Sigmoid colon (tissue), 7 donors: ENCODE results near the gene RNF8. TPM values are rescaled to one million over a fixed set of nuclear protein-coding genes. Genes with fewer than 3 reads are reported as not detected.

ENCODE experiments used
- DNase-seq: peaks from one replicate; pipeline ENCODE4 v3.0.0-alpha.2; 2019
- H3K27ac ChIP-seq, 4 donors: fragments of 200-600 bp; sonication (generic); one replicate each; pipeline ENCODE4 v1.5.1; 2016 to 2019; ENCODE audit warnings: mild to moderate bottlenecking in 1 of 4
- H3K27me3 ChIP-seq, 3 donors: fragments of 200-600 bp; sonication (generic); one replicate each; pipeline ENCODE4 v1.5.1; 2019; ENCODE audit warnings: mild to moderate bottlenecking in 1 of 3
- H3K36me3 ChIP-seq, 4 donors: fragments of 200-600 bp; sonication (generic); one replicate each; pipeline ENCODE4 v1.5.1; 2016 to 2019
- H3K4me1 ChIP-seq, 4 donors: fragments of 200-600 bp; sonication (generic); one replicate each; pipeline ENCODE4 v1.5.1; 2017 to 2019
- H3K4me3 ChIP-seq, 4 donors: fragments of 200-600 bp; sonication (generic); one replicate each; pipeline ENCODE4 v1.5.1; 2017 to 2019; ENCODE audit warnings: mild to moderate bottlenecking in 2 of 4, moderate library complexity in 1 of 4
- H3K9me3 ChIP-seq, 4 donors: fragments of 200-600 bp in 3 of 4; sonication (generic) in 3 of 4; one replicate each; pipeline versions ENCODE4 v1.5.1 to v1.6.1; 2013 to 2019
- EP300 ChIP-seq, 4 donors: sonication (generic); formaldehyde crosslinking; IDR thresholded peaks; one replicate each; pipeline ENCODE4 v1.6.1; 2017; ENCODE audit warnings: antibody characterized with exemption in 4 of 4
- POLR2A ChIP-seq, 2 donors: fragments of 450-650 bp; IDR thresholded peaks; one replicate each; pipeline ENCODE4 v1.6.1; 2016; ENCODE audit warnings: antibody characterized with exemption in 2 of 2, mild to moderate bottlenecking in 2 of 2, moderate library complexity in 2 of 2
- POLR2AphosphoS5 ChIP-seq, 4 donors: sonication (generic); formaldehyde crosslinking; IDR thresholded peaks; one replicate each; pipeline ENCODE4 v1.6.1; 2017; ENCODE audit warnings: antibody characterized with exemption in 4 of 4
- WGBS, 2 donors: extraction: QIAGEN DNeasy Blood & Tissue Kit; methylation state at CpG; one replicate each; pipeline ENCODE4 v1.1.7; 2013; 5-methylcytosine and 5-hydroxymethylcytosine counted together
- intact Hi-C: fragments of 100-400 bp; cut with DNase I; formaldehyde crosslinking; loops from one replicate; pipeline ENCODE4 v1.15.1; 2023
- polyA plus RNA-seq, 3 donors: library from polyadenylated mRNA; stranded (reverse); fragments of 200-250 nt; gene quantifications; one replicate each; pipeline ENCODE4 v1.2.3, GENCODE V29; 2013
- total RNA-seq, 4 donors: library from RNA; depleted of rRNA; stranded (reverse); fragments of >200 nt; gene quantifications; one replicate each; pipeline ENCODE4 v1.1.0, GENCODE V29; 2016
- TF ChIP-seq, protein P1 (sequence below), 4 experiments: fragments of 450-650 bp in 3 of 4; fragments of 200-600 bp in 1 of 4; IDR thresholded peaks; one replicate each; pipeline ENCODE4 v1.5.1; 2016 to 2019; ENCODE audit warnings: antibody characterized with exemption in 4 of 4, mild to moderate bottlenecking in 3 of 4, moderate library complexity in 2 of 4
- donor health status: healthy with polysubstance abuse.
- donor health status: Bipolar disorder and iron deficiency.
- donor health status: healthy.

RNF8 gene
- total and polyA plus RNA-seq, 7 donors: 8.8 to 18.5 (median 11.6) TPM

DNA sequence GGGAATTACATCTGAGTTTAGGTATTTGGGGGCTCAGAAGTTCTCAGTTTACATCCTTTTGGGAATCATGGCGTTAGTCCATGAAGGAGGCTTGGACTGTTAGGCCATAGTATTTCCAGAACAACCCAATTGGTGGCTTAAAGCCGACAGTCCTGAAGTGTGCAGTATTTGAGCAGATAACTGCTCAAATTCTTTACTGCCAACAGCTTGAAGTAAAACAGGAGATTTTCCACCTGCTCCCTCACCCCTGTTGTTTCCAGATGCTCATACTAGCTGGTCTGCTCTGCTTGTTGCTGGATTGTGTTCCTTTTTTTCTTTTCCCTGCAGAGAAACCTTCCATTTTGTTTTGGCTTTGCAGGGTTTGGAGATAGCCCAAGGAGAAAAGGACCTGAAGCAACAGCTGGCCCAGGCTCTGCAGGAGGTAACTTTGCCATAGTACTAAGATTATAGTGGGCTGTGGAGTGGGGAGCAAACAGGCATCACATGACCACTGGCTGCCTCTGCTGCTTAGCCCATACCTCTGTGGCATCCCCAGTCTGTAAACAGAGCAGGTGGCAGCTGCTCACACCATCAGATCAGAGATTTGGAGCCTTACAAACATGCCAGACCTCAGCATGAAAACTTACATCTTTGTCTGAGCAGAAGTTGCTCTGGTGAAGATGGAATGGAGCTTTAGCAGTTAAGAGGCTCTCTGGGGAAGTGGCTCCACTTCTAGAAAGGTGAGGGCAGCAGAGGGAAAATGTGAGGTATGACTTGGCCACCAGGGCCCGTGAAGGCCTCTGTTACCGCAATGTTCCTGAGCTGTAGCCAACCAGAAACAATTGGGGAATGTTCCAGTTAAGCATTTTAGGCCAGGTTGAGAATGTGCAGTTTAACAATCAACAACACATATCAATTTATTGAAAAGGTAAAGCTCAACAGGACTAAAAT is 17.6 kb downstream of the RNF8 start:
- H3K27ac ChIP-seq: no peak overlapping the region
- TF ChIP-seq POLR2A (IDR thresholded peaks at IDR 0.05) (no peak), EP300 (IDR thresholded peaks at IDR 0.05) (no peak), POLR2AphosphoS5 (IDR thresholded peaks at IDR 0.05) (no peak)
- TF ChIP-seq, protein P1, sequence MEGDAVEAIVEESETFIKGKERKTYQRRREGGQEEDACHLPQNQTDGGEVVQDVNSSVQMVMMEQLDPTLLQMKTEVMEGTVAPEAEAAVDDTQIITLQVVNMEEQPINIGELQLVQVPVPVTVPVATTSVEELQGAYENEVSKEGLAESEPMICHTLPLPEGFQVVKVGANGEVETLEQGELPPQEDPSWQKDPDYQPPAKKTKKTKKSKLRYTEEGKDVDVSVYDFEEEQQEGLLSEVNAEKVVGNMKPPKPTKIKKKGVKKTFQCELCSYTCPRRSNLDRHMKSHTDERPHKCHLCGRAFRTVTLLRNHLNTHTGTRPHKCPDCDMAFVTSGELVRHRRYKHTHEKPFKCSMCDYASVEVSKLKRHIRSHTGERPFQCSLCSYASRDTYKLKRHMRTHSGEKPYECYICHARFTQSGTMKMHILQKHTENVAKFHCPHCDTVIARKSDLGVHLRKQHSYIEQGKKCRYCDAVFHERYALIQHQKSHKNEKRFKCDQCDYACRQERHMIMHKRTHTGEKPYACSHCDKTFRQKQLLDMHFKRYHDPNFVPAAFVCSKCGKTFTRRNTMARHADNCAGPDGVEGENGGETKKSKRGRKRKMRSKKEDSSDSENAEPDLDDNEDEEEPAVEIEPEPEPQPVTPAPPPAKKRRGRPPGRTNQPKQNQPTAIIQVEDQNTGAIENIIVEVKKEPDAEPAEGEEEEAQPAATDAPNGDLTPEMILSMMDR (IDR thresholded peaks at IDR 0.05): no peak
- no peak overlapping the region for H3K4me3 ChIP-seq
- no peak for DNase-seq
- no peaks in the 10 kb centered on the region for H3K9me3 ChIP-seq
- no peaks in the 10 kb centered on the region for H3K27me3 ChIP-seq
- 92 to 94% methylated on average over 4 of the region's 4 CpGs for WGBS, 2 donors
- peaks cover 0 to 61% (median 19%) of the 10 kb centered on the region in 4 donors for H3K36me3 ChIP-seq
- H3K4me1 ChIP-seq: peaks cover 0 to 14% (median 0%) of the 10 kb centered on the region in 4 donors
- intact Hi-C loops: loop anchor here (10.0 kb wide), 1 partner anchor 113 kb away; no protein-coding TSS in a partner anchor

DNA sequence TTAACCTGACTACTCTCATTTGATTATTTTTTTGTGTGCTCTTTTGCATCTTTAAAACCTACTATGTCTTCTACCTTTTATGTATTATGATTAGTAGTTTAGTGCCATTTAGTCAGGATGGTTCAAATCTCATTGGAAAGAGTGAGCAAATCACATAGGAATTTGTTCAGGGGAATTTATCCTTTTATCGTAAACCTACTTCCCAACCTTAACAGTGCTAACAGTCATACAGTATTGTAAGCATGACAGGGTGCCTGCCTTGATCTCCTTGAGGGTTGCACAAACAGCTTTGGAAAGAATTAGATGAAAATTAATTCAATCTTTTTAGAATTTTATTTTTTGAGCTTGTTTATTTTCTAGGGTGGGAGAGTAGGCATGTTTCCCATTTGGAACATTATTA is 18.3 kb downstream of the RNF8 start:
- H3K9me3 ChIP-seq: no peaks in the 10 kb centered on the region
- peaks cover 0 to 68% (median 19%) of the 10 kb centered on the region in 4 donors for H3K36me3 ChIP-seq
- no peaks in the 10 kb centered on the region for H3K27me3 ChIP-seq
- H3K4me1 ChIP-seq: peaks cover 0 to 14% (median 0%) of the 10 kb centered on the region in 4 donors
- H3K27ac ChIP-seq: no peak overlapping the region
- intact Hi-C loops: loop anchor here (10.0 kb wide), 1 partner anchor 113 kb away; no protein-coding TSS in a partner anchor
- WGBS, 2 donors: 97% methylated on average over 1 of the region's 1 CpG
- no peak for DNase-seq
- TF ChIP-seq EP300 (IDR thresholded peaks at IDR 0.05) (no peak), POLR2AphosphoS5 (IDR thresholded peaks at IDR 0.05) (no peak), POLR2A (IDR thresholded peaks at IDR 0.05) (no peak)
- TF ChIP-seq, protein P1 (IDR thresholded peaks at IDR 0.05): no peak
- H3K4me3 ChIP-seq: no peak overlapping the region

DNA sequence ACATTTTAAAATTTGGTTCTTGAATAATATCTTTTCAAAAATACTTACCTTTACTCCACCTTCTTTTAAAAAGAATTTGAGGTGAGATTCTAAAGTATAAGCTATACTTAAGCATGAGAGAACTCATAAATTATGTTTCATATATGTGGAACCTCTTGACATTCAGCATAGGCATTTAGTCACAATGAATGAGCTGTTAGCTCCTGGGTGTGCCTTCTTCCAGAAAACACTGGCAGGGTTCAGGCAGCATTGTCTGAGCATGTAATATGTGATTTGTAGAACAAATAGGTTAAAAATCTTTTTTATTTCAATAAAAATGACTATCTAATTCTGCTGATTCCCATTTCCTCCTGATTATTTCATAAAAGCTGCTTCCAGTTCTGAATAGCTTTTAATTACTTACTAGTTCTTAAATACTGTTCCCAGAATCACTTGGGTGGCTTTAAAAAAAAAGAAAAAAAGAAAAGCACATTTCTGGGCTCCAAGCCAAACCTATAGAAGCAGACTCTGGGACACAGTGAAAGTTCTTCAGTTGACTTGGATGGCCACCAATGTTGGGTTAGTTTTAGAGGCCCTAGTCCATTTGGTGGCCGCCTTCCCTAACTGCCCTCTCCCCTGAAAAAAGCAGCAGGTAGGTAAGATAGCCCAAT is 20.2 kb downstream of the RNF8 start:
- WGBS, 2 donors: 84 to 85% methylated on average over 1 of the region's 1 CpG
- Histone ChIP-seq H3K27me3 (no peaks in the 10 kb centered on the region), H3K9me3 (no peaks in the 10 kb centered on the region), H3K4me1 (peaks cover 0 to 14% (median 0%) of the 10 kb centered on the region in 4 donors), H3K4me3 (no peak overlapping the region), H3K27ac (no peak overlapping the region), H3K36me3 (peaks cover 0 to 77% (median 20%) of the 10 kb centered on the region in 4 donors)
- intact Hi-C loops: loop anchor here (10.0 kb wide), 1 partner anchor 111 kb away; no protein-coding TSS in a partner anchor
- DNase-seq: no peak
- TF ChIP-seq, protein P1 (IDR thresholded peaks at IDR 0.05): no peak
- TF ChIP-seq EP300 (IDR thresholded peaks at IDR 0.05) (no peak), POLR2AphosphoS5 (IDR thresholded peaks at IDR 0.05) (no peak), POLR2A (IDR thresholded peaks at IDR 0.05) (no peak)

DNA sequence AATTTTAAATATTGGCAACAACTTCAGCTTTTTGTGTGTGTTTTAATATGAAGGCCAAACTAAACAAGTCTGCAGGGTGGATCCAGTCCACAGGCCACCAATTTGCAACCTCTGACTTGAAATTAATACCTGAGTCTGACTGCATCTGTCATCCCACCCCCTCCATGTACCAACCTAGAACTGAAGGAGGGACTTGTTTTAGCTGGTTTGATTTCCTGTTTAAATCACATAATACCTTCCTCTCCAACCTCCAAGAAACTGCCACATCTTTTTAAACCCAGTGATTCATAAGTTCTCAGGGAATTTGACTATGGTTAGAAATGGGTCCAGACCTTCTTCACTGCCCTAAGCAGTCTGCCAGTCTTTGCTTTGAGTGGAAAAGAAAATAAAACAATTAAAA is 21.6 kb downstream of the RNF8 start:
- intact Hi-C loops: loop anchor here (10.0 kb wide), 1 partner anchor 109 kb away; no protein-coding TSS in a partner anchor
- peaks cover 0 to 78% (median 16%) of the 10 kb centered on the region in 4 donors for H3K36me3 ChIP-seq
- peaks cover 0 to 14% (median 0%) of the 10 kb centered on the region in 4 donors for H3K4me1 ChIP-seq
- no peaks in the 10 kb centered on the region for H3K27me3 ChIP-seq
- no peak overlapping the region for H3K27ac ChIP-seq
- no peak overlapping the region for H3K4me3 ChIP-seq
- H3K9me3 ChIP-seq: no peaks in the 10 kb centered on the region
- DNase-seq: no peak
- TF ChIP-seq POLR2AphosphoS5 (IDR thresholded peaks at IDR 0.05): no peak
- TF ChIP-seq EP300 (IDR thresholded peaks at IDR 0.05): no peak
- TF ChIP-seq, protein P1 (IDR thresholded peaks at IDR 0.05): no peak
- TF ChIP-seq POLR2A (IDR thresholded peaks at IDR 0.05): no peak
